Upper lobe of left lung (tissue), 6 donors: ENCODE data around the gene SPOCK1. TPM values are rescaled to one million over a fixed set of nuclear protein-coding genes. Genes with fewer than 3 reads are reported as not detected.
A peak's percentile ranks its signal among the peaks of the same experiment; 100 is the strongest.

Experiments used
- ATAC-seq, 2 donors: fragments of 200-7000 bp; cut with Tn5 transposase; one replicate each; pipeline ENCODE4 v1.9.1; 2022; ENCODE audit warnings: mild to moderate bottlenecking in 2 of 2, moderate library complexity in 2 of 2; ENCODE audit not compliant: low FRiP score in 2 of 2
- DNase-seq, 2 donors: peaks; one replicate each; pipeline ENCODE4 v3.0.0-alpha.2; 2019 to 2020
- H3K27ac ChIP-seq, 4 donors: fragments of 200-600 bp; sonication (generic); one replicate each; pipeline ENCODE4 v1.5.1; 2016 to 2019
- H3K27me3 ChIP-seq, 4 donors: fragments of 200-600 bp; sonication (generic); one replicate each; pipeline ENCODE4 v1.5.1; 2017 to 2019
- H3K36me3 ChIP-seq, 4 donors: fragments of 200-600 bp; sonication (generic); one replicate each; pipeline ENCODE4 v1.5.1; 2016 to 2019
- H3K4me1 ChIP-seq, 4 donors: fragments of 200-600 bp; sonication (generic); one replicate each; pipeline ENCODE4 v1.5.1; 2018 to 2019
- H3K4me3 ChIP-seq, 4 donors: fragments of 200-600 bp; sonication (generic); one replicate each; pipeline ENCODE4 v1.5.1; 2017 to 2019; ENCODE audit warnings: mild to moderate bottlenecking in 2 of 4, moderate library complexity in 1 of 4
- H3K9me3 ChIP-seq, 4 donors: fragments of 200-600 bp; sonication (generic); one replicate each; pipeline ENCODE4 v1.5.1; 2018 to 2019
- EP300 ChIP-seq, 4 donors: sonication (generic); formaldehyde crosslinking; IDR thresholded peaks; one replicate each; pipeline ENCODE4 v1.5.1; 2017; ENCODE audit warnings: antibody characterized with exemption in 4 of 4, control low read depth in 2 of 4
- POLR2A ChIP-seq, 4 donors: fragments of 450-650 bp; IDR thresholded peaks; one replicate each; pipeline ENCODE4 v1.5.1; 2016 to 2017; ENCODE audit warnings: antibody characterized with exemption in 4 of 4, mild to moderate bottlenecking in 2 of 4
- POLR2AphosphoS5 ChIP-seq, 2 donors: sonication (generic); formaldehyde crosslinking; IDR thresholded peaks; one replicate each; pipeline ENCODE4 v1.5.1; 2017; ENCODE audit warnings: antibody characterized with exemption in 2 of 2
- WGBS, 2 donors: methylation state at CpG; one replicate each; pipeline ENCODE4 v1.1.5; 2017 to 2018; 5-methylcytosine and 5-hydroxymethylcytosine counted together
- total RNA-seq, 6 donors: library from RNA; depleted of rRNA in 4 of 6; stranded (reverse); fragments of >200 nt in 4 of 6; gene quantifications; one replicate each; pipeline versions ENCODE4 v1.1.0 to v1.2.1, GENCODE V29; 2016 to 2021
- TF ChIP-seq, protein P1 (sequence below), 6 experiments: fragments of 450-650 bp in 4 of 6; fragments of 200-600 bp in 2 of 6; sonication (generic) in 2 of 6; IDR thresholded peaks; one replicate each; pipeline ENCODE4 v1.5.1; 2016 to 2019; ENCODE audit warnings: antibody characterized with exemption in 6 of 6
- donor health status: DM: no; HTN: no; CAD: no; lungs with moderate emphysema.
- donor health status: DM: no; HTN: yes; CAD: no; lungs with severe emphysema.

The SPOCK1 gene
- total RNA-seq, 6 donors from 2014 or later, result 0.33 to 16.6 (median 2.0) TPM; not detected in 1

DNA sequence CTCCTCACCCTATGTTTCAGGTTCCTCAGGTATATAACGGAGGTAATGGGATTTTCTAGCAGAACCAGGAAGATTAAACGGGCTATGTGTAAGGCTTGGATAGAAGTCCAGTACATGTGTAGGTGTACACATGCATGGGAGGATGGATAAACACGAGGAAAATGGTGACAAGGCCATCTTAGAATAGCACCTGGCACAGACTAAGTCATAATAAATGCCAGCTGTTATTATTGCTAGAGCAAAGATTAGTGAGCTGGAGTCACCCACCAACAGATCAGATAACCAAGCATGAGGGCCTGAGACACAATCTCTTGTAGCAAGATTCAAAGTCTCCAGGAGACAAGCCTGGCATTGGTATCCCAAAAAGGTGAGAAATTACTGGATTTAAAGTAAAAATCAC lies 21.1 kb downstream of the SPOCK1 start:
- Histone ChIP-seq H3K27ac (no peak overlapping the region), H3K9me3 (no peaks in the 10 kb centered on the region), H3K4me1 (no peaks in the 10 kb centered on the region), H3K36me3 (no peaks in the 10 kb centered on the region), H3K27me3 (no peaks in the 10 kb centered on the region), H3K4me3 (no peak overlapping the region)
- WGBS, 2 donors, result 72 to 75% methylated on average over 3 of the region's 3 CpGs
- no peak for TF ChIP-seq POLR2A (IDR thresholded peaks at IDR 0.05)
- TF ChIP-seq, protein P1, sequence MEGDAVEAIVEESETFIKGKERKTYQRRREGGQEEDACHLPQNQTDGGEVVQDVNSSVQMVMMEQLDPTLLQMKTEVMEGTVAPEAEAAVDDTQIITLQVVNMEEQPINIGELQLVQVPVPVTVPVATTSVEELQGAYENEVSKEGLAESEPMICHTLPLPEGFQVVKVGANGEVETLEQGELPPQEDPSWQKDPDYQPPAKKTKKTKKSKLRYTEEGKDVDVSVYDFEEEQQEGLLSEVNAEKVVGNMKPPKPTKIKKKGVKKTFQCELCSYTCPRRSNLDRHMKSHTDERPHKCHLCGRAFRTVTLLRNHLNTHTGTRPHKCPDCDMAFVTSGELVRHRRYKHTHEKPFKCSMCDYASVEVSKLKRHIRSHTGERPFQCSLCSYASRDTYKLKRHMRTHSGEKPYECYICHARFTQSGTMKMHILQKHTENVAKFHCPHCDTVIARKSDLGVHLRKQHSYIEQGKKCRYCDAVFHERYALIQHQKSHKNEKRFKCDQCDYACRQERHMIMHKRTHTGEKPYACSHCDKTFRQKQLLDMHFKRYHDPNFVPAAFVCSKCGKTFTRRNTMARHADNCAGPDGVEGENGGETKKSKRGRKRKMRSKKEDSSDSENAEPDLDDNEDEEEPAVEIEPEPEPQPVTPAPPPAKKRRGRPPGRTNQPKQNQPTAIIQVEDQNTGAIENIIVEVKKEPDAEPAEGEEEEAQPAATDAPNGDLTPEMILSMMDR (IDR thresholded peaks at IDR 0.05), result no peak
- no peak for TF ChIP-seq POLR2AphosphoS5 (IDR thresholded peaks at IDR 0.05)
- no peak for TF ChIP-seq EP300 (IDR thresholded peaks at IDR 0.05)
- DNase-seq, result no peak
- no peak for ATAC-seq

DNA sequence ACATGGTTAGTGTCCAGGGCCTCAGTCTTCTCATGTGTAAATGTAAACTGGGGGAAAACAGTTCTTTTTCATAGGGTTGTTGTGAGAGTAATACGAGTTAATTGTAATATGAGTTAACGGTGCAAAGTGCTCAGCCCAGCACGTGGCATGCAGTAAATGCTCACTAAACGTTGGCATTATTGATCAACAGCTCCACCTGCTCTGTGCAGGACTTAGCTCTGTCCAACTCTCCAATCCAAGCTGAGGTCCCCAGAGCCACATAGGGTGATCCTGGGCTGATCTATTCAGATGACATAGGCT lies 28.3 kb downstream of the SPOCK1 start:
- H3K4me1 ChIP-seq, result no peaks in the 10 kb centered on the region
- WGBS, 2 donors, result 77 to 84% methylated on average over 4 of the region's 4 CpGs
- no peak for TF ChIP-seq POLR2A (IDR thresholded peaks at IDR 0.05)
- TF ChIP-seq, protein P1 (IDR thresholded peaks at IDR 0.05), result no peak
- no peak for TF ChIP-seq POLR2AphosphoS5 (IDR thresholded peaks at IDR 0.05)
- H3K36me3 ChIP-seq, result no peaks in the 10 kb centered on the region
- H3K27me3 ChIP-seq, result no peaks in the 10 kb centered on the region
- no peak overlapping the region for H3K4me3 ChIP-seq
- no peak overlapping the region for H3K27ac ChIP-seq
- no peaks in the 10 kb centered on the region for H3K9me3 ChIP-seq
- ATAC-seq (no peak), DNase-seq (no peak)

DNA sequence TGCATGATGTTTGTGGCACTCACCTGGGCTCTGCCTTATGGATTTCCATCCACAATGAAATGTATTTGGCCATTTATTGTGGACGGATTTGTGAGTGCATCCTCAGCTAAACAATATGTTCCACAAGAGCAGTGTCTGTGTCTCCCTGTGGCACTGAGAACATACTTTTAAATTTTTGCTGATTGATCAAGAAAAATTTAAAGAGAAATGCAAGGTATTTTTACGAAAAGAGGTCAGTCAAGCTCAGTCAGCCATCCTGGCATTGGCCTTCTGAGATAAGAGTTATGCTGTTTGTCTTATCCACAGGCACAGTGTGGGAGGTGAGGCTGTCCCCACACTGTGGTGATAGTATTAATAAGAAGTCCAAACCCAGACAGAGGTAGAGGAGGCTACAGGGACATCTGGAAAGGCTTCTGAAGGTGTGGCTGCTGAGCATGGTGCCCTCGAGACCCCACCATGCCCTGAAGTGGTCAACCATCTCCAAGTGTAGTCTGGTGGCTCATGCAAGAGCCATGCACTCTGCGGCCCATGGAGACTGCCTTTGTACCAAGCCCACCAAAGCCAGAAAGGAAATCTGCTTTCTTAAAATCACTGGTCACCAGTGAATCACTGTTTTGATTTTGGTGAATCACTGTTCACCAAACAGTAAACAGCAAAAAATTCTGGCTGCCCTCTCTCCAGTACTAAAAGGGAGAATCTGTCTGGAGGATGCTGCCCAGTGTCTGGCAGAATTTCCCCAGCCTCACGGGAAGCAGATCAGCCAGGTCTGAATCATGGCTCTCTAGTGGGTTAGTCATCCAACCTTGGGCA lies 28.8 kb downstream of the SPOCK1 start:
- Histone ChIP-seq H3K36me3 (no peaks in the 10 kb centered on the region), H3K27ac (no peak overlapping the region), H3K27me3 (no peaks in the 10 kb centered on the region), H3K4me1 (no peaks in the 10 kb centered on the region), H3K4me3 (no peak overlapping the region), H3K9me3 (no peaks in the 10 kb centered on the region)
- 66 to 74% methylated on average over 4 to 5 of the region's 5 CpGs for WGBS, 2 donors
- peak in 1 of 2 donors; percentile 70 for ATAC-seq
- TF ChIP-seq EP300 (IDR thresholded peaks at IDR 0.05) (no peak), POLR2AphosphoS5 (IDR thresholded peaks at IDR 0.05) (no peak), POLR2A (IDR thresholded peaks at IDR 0.05) (no peak)
- TF ChIP-seq, protein P1 (IDR thresholded peaks at IDR 0.05), result no peak
- DNase-seq, result no peak

DNA sequence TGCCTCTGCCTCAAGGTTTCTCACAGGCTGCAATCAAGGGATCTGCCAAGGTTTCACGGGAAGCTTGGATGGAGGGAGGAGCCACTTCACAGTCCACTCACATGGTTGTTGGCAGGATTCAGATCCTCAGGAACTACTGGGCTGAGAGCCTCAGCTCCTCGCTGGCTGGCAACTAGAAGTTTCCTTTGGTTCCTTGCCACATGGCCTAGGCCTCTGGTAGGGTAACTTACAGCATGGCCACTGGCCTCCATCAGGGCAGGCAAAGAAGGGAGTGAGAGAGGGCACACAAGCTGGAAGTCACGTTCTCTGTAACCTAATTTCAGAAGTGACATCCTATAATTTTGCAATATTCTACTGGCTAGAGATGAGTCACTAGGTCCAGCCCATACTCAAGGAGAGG lies 32.2 kb downstream of the SPOCK1 start:
- DNase-seq, result peak in 1 of 2 donors; percentile 24
- WGBS, 2 donors, result 32 to 45% methylated on average over 3 of the region's 3 CpGs
- no peak overlapping the region for H3K27ac ChIP-seq

More for the DNA sequence above, 32.2 kb downstream of the SPOCK1 start:
- Histone ChIP-seq H3K4me1 (no peaks in the 10 kb centered on the region), H3K4me3 (no peak overlapping the region), H3K27me3 (no peaks in the 10 kb centered on the region), H3K36me3 (no peaks in the 10 kb centered on the region), H3K9me3 (no peaks in the 10 kb centered on the region)
- peak; percentile 20 to 47 for ATAC-seq
- TF ChIP-seq EP300 (IDR thresholded peaks at IDR 0.05) (no peak), POLR2AphosphoS5 (IDR thresholded peaks at IDR 0.05) (no peak), POLR2A (IDR thresholded peaks at IDR 0.05) (no peak)
- TF ChIP-seq, protein P1 (IDR thresholded peaks at IDR 0.05), result no peak
